Measurements from ENCODE around the gene PPP1R2. TPM values are rescaled to one million over a fixed set of nuclear protein-coding genes. Genes with fewer than 3 reads are reported as not detected.

The PPP1R2 gene
- total and polyA plus RNA-seq, 9 of the 15 experiments (the other 6 are each of a cell fraction or from before 2014, with no cell fraction given): 9.4 to 115 (median 40.3) TPM

DNA sequence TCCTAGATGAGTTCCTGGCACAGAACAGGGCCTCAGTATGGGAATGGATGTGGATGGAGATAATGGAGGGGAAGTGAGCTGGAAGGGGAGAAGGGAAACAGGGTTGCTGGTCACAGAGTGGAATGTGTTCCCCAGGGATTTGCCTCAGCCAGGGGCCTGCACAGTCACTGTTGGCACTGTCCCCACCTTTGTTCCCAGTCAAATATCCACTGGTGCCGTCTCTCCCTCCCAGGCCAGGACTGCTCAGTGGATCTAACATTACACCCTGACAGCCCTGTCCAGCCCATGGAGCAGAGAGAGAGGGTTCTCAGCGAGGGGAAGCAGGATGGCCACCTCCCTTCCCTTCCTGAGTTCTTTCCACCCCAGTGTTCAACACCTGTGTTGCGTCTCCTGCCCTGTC, 1.5 kb upstream of the PPP1R2 start:
- Histone ChIP-seq H3K4me2 (ENCODE audit: insufficient read depth, low read length) (no peak overlapping the region), H3K9ac (ENCODE audit: insufficient read depth in 1 of 2, low read depth in 2 of 2, low read length in 2 of 2) (no peak overlapping the region), H3K27me3 (ENCODE audit: control insufficient read depth in 2 of 2, insufficient read depth in 2 of 2, low read length in 2 of 2) (no peaks in the 10 kb centered on the region), H3K79me2 (ENCODE audit: control insufficient read depth, insufficient read depth, low read length) (peaks cover 35% of the 10 kb centered on the region), H3K27ac (ENCODE audit: extremely low read depth, low read depth, low read length) (no peak overlapping the region), H2AFZ (ENCODE audit: low read depth, low read length) (0 out of 2 replicates have a peak overlapping the region, but pooled peaks have one; percentile 99), H3K9me3 (replicated peaks; ENCODE audit: control insufficient read depth, insufficient read depth, low read depth, low read length) (no peaks in the 10 kb centered on the region), H3K36me3 (ENCODE audit: control insufficient read depth, insufficient read depth, low read length) (no peaks in the 10 kb centered on the region), H4K20me1 (replicated peaks; ENCODE audit: control insufficient read depth, insufficient read depth, low read length) (peaks cover 13% of the 10 kb centered on the region; the same call in 1 of the 2 replicates), H3K4me3 (no peak overlapping the region), H3K4me1 (replicated peaks in 1 of 2; ENCODE audit: control insufficient read depth in 2 of 2, insufficient read depth in 2 of 2, low read length in 2 of 2) (peaks cover 17 to 30% of the 10 kb centered on the region in 2 experiments), H3K9me1 (ENCODE audit: control insufficient read depth, insufficient read depth, low read length) (peaks cover 4% of the 10 kb centered on the region)
- FAIRE-seq: no peak
- BruUV-seq (replicated peaks): no TSS peak
- intact Hi-C loops (cut with micrococcal nuclease) (loop anchor here (5.0 to 10.0 kb wide), 2 partner anchors 170 to 272 kb away; partner anchors contain the start of gene XXYLT1), in situ Hi-C loops (cut with MboI) (no loop called here)
- POLR2A ChIA-PET: interaction anchor here (0.6 to 2.0 kb wide), 3 partner anchors 11 to 172 kb away, joined by 3 to 9 read pairs (median 4); no protein-coding TSS in a partner anchor
- no peak for ATAC-seq
- CTCF ChIA-PET (ENCODE audit: low intra/inter-chr PET ratio): no interaction called here
- WGBS (ENCODE audit: insufficient coverage, low coverage, missing lambda C conversion rate): 86% methylated on average over 2 of the region's 3 CpGs
- no peak for DNase-seq (ENCODE audit: extremely low read depth in 1 of 4, low spot score in 3 of 4)
- TF ChIP-seq TARDBP (IDR thresholded peaks at IDR 0.05) (no peak), HDGF (IDR thresholded peaks at IDR 0.05) (no peak)

- ChIA-PET CTCF (ENCODE audit: low intra/inter-chr PET ratio) (no interaction called here), POLR2A (interaction anchor here (0.6 to 2.3 kb wide), 3 partner anchors 11 to 173 kb away, joined by 3 to 11 read pairs (median 4); no protein-coding TSS in a partner anchor)
- no peak for ATAC-seq
- no peaks in the 10 kb centered on the region for H3K9me3 ChIP-seq (replicated peaks; ENCODE audit: control insufficient read depth, insufficient read depth, low read depth, low read length)
- H3K27me3 ChIP-seq (ENCODE audit: control insufficient read depth in 2 of 2, insufficient read depth in 2 of 2, low read length in 2 of 2): no peaks in the 10 kb centered on the region
- no peak for FAIRE-seq
- H3K9me1 ChIP-seq (ENCODE audit: control insufficient read depth, insufficient read depth, low read length): peaks cover 4% of the 10 kb centered on the region
- WGBS (ENCODE audit: insufficient coverage, low coverage, missing lambda C conversion rate): 24% methylated on average over 3 of the region's 4 CpGs
- H3K36me3 ChIP-seq (ENCODE audit: control insufficient read depth, insufficient read depth, low read length): no peaks in the 10 kb centered on the region
- H3K4me3 ChIP-seq: no peak overlapping the region
- 0 out of 4 replicates have a peak overlapping the region, but pooled peaks of 1 of the 2 experiments have one; percentile 97 for H3K9ac ChIP-seq (ENCODE audit: insufficient read depth in 1 of 2, low read depth in 2 of 2, low read length in 2 of 2)
- DNase-seq (ENCODE audit: extremely low read depth in 1 of 4, low spot score in 3 of 4): no peak
- peak overlapping the region; percentile 95; the same call in 1 of the 2 replicates for H3K4me2 ChIP-seq (ENCODE audit: insufficient read depth, low read length)
- intact Hi-C loops (cut with micrococcal nuclease) (loop anchor here (5.0 to 10.0 kb wide), 2 partner anchors 171 to 272 kb away; partner anchors contain the start of gene XXYLT1), in situ Hi-C loops (cut with MboI) (no loop called here)
- peak overlapping the region; percentile 99 for H2AFZ ChIP-seq (ENCODE audit: low read depth, low read length)
- H4K20me1 ChIP-seq (replicated peaks; ENCODE audit: control insufficient read depth, insufficient read depth, low read length): peaks cover 13% of the 10 kb centered on the region; the same call in 1 of the 2 replicates
- H3K4me1 ChIP-seq (replicated peaks in 1 of 2; ENCODE audit: control insufficient read depth in 2 of 2, insufficient read depth in 2 of 2, low read length in 2 of 2): peaks cover 17 to 30% of the 10 kb centered on the region in 2 experiments
- no peak overlapping the region for H3K27ac ChIP-seq (ENCODE audit: extremely low read depth, low read depth, low read length)
- peaks cover 40% of the 10 kb centered on the region for H3K79me2 ChIP-seq (ENCODE audit: control insufficient read depth, insufficient read depth, low read length)
- BruUV-seq (replicated peaks): no TSS peak
- TF ChIP-seq BDP1 (IDR thresholded peaks at IDR 0.05; ENCODE audit: insufficient read depth, insufficient read length) (no peak), SP1 (CRISPR knock-in tag; IDR thresholded peaks at IDR 0.05) (peak; percentile 33; the same call in 1 of the 2 replicates), RAD21 (CRISPR knock-in tag; conservative IDR thresholded peaks at IDR 0.05 in 1 of 2, IDR thresholded peaks at IDR 0.05 in 1 of 2) (no peak), ATF6 (CRISPR knock-in tag; IDR thresholded peaks at IDR 0.05) (no peak)
- TF ChIP-seq, protein P1, sequence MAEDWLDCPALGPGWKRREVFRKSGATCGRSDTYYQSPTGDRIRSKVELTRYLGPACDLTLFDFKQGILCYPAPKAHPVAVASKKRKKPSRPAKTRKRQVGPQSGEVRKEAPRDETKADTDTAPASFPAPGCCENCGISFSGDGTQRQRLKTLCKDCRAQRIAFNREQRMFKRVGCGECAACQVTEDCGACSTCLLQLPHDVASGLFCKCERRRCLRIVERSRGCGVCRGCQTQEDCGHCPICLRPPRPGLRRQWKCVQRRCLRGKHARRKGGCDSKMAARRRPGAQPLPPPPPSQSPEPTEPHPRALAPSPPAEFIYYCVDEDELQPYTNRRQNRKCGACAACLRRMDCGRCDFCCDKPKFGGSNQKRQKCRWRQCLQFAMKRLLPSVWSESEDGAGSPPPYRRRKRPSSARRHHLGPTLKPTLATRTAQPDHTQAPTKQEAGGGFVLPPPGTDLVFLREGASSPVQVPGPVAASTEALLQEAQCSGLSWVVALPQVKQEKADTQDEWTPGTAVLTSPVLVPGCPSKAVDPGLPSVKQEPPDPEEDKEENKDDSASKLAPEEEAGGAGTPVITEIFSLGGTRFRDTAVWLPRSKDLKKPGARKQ (CRISPR knock-in tag; IDR thresholded peaks at IDR 0.05): no peak
Observed at GRCh38 chr3:195544230-195544536, 1.1 kb upstream of the PPP1R2 start.

Data from K562 (cell line).